H9 (cell line): ENCODE measurements around the gene MKNK2. TPM values are rescaled to one million over a fixed set of nuclear protein-coding genes. Genes with fewer than 3 reads are reported as not detected.

ENCODE experiments used
- DNase-seq: peaks from one replicate; pipeline ENCODE4 v3.0.0-alpha.2; 2017
- H2AFZ ChIP-seq: one replicate; pipeline ENCODE4 v1.6.1; 2013; ENCODE audit warnings: mild to moderate bottlenecking, low read length, control low read depth, moderate library complexity
- H2AK5ac ChIP-seq: 2 replicates; pipeline ENCODE4 v1.6.1; 2013; ENCODE audit warnings: low read length, control low read depth, mixed read lengths; ENCODE audit not compliant: insufficient read length
- H2BK120ac ChIP-seq: one replicate; pipeline ENCODE4 v1.6.1; 2013; ENCODE audit warnings: low read depth, mild to moderate bottlenecking, low read length, control low read depth, inconsistent platforms; ENCODE audit not compliant: poor library complexity, severe bottlenecking
- H2BK12ac ChIP-seq: 2 replicates; pipeline ENCODE4 v1.6.1; 2013; ENCODE audit warnings: low read length, control low read depth, mixed read lengths, low read depth; ENCODE audit not compliant: insufficient read length
- H2BK15ac ChIP-seq: 2 replicates; pipeline ENCODE4 v1.6.1; 2013; ENCODE audit warnings: low read depth, low read length, control low read depth
- H2BK20ac ChIP-seq: one replicate; pipeline ENCODE4 v1.6.1; 2013; ENCODE audit warnings: low read depth, mild to moderate bottlenecking, low read length, control low read depth, inconsistent platforms; ENCODE audit not compliant: poor library complexity, severe bottlenecking
- H2BK5ac ChIP-seq: 2 replicates; pipeline ENCODE4 v1.6.1; 2013; ENCODE audit warnings: low read length, control low read depth, mixed read lengths; ENCODE audit not compliant: insufficient read length
- H3K14ac ChIP-seq: 2 replicates; pipeline ENCODE4 v1.6.1; 2013; ENCODE audit warnings: low read length, control low read depth; ENCODE audit not compliant: insufficient read depth
- H3K18ac ChIP-seq: 2 replicates; pipeline ENCODE4 v1.6.1; 2013; ENCODE audit warnings: low read depth, mild to moderate bottlenecking, mixed read lengths, low read length, control low read depth; ENCODE audit not compliant: insufficient read length
- H3K23ac ChIP-seq: 2 replicates; pipeline ENCODE4 v1.6.1; 2013; ENCODE audit warnings: low read length, control low read depth, mixed read lengths, low read depth; ENCODE audit not compliant: insufficient read length
- H3K23me2 ChIP-seq: 2 replicates; pipeline ENCODE4 v1.6.1; 2013; ENCODE audit warnings: low read depth, mild to moderate bottlenecking, mixed read lengths, low read length, control low read depth; ENCODE audit not compliant: insufficient read length, poor library complexity, severe bottlenecking
- H3K27ac ChIP-seq: 2 replicates; pipeline ENCODE4 v1.5.1; 2013; ENCODE audit warnings: low read length, control low read depth, mixed read lengths, low read depth; ENCODE audit not compliant: insufficient read length
- H3K27me3 ChIP-seq: 2 replicates; pipeline ENCODE4 v1.6.1; 2013; ENCODE audit warnings: low read length, control low read depth, inconsistent platforms; ENCODE audit not compliant: insufficient read depth
- H3K4ac ChIP-seq: 2 replicates; pipeline ENCODE4 v1.6.1; 2013; ENCODE audit warnings: low read depth, mild to moderate bottlenecking, control low read depth, inconsistent platforms, low read length, moderate library complexity
- H3K4me1 ChIP-seq: 2 replicates; pipeline ENCODE4 v1.6.1; 2013; ENCODE audit warnings: low read length, control low read depth, inconsistent platforms; ENCODE audit not compliant: insufficient read depth
- H3K4me2 ChIP-seq: 2 replicates; pipeline ENCODE4 v1.6.1; 2013; ENCODE audit warnings: low read length, control low read depth, mixed read lengths; ENCODE audit not compliant: insufficient read length, insufficient read depth
- H3K56ac ChIP-seq: 2 replicates; pipeline ENCODE4 v1.6.1; 2013; ENCODE audit warnings: low read depth, mild to moderate bottlenecking, mixed read lengths, low read length, control low read depth; ENCODE audit not compliant: insufficient read length
- H3K79me1 ChIP-seq: 2 replicates; pipeline ENCODE4 v1.6.1; 2013; ENCODE audit warnings: low read depth, mild to moderate bottlenecking, moderate library complexity, low read length, control low read depth, inconsistent platforms; ENCODE audit not compliant: insufficient read depth, poor library complexity, severe bottlenecking
- H3K79me2 ChIP-seq: 2 replicates; pipeline ENCODE4 v1.6.1; 2013; ENCODE audit warnings: low read length, control low read depth, inconsistent platforms; ENCODE audit not compliant: insufficient read depth
- H3K9ac ChIP-seq: 2 replicates; pipeline ENCODE4 v1.6.1; 2013; ENCODE audit warnings: low read length, control low read depth, mixed read lengths; ENCODE audit not compliant: insufficient read length; ENCODE audit errors: extremely low read depth
- H3K9me3 ChIP-seq: one replicate; pipeline ENCODE4 v1.6.1; 2013; ENCODE audit warnings: low read depth, low read length, inconsistent platforms; ENCODE audit not compliant: control insufficient read depth
- H3T11ph ChIP-seq: one replicate; pipeline ENCODE4 v1.6.1; 2013; ENCODE audit warnings: mild to moderate bottlenecking, low read length, control low read depth, inconsistent platforms
- H4K20me1 ChIP-seq: one replicate; pipeline ENCODE4 v1.6.1; 2013; ENCODE audit not compliant: control insufficient read depth, insufficient read length, insufficient read depth
- H4K5ac ChIP-seq: 2 replicates; pipeline ENCODE4 v1.6.1; 2013; ENCODE audit warnings: low read depth, mild to moderate bottlenecking, mixed read lengths, low read length, control low read depth; ENCODE audit not compliant: insufficient read length
- H4K8ac ChIP-seq: replicated peaks from 2 replicates; pipeline ENCODE4 v1.6.1; 2013; ENCODE audit warnings: low read length, control low read depth, mixed read lengths, low read depth; ENCODE audit not compliant: insufficient read length
- H4K91ac ChIP-seq: 2 replicates; pipeline ENCODE4 v1.6.1; 2013; ENCODE audit warnings: low read depth, mild to moderate bottlenecking, moderate library complexity, mixed read lengths, low read length, control low read depth; ENCODE audit not compliant: insufficient read length
- H3K27ac Mint-ChIP-seq, 3 experiments: 2 replicates in 2 of 3; 3 replicates in 1 of 3; pipeline ENCODE4 v1.8.0; 2020 to 2021; ENCODE audit warnings: mixed read lengths in 3 of 3, mild to moderate bottlenecking in 1 of 3, moderate library complexity in 1 of 3
- H3K27me3 Mint-ChIP-seq: 2 replicates; pipeline ENCODE4 v1.8.0; 2021; ENCODE audit warnings: low read depth, mild to moderate bottlenecking, moderate library complexity, mixed read lengths
- H3K36me3 Mint-ChIP-seq, 3 experiments: 2 replicates in 2 of 3; 3 replicates in 1 of 3; pipeline ENCODE4 v1.8.0; 2020 to 2021; ENCODE audit warnings: low read depth in 3 of 3, mixed read lengths in 3 of 3; ENCODE audit not compliant: insufficient read depth in 1 of 3
- H3K4me1 Mint-ChIP-seq, 2 experiments: 2 replicates each; pipeline ENCODE4 v1.8.0; 2020; ENCODE audit warnings: mixed read lengths in 2 of 2
- H3K4me3 Mint-ChIP-seq, 2 experiments: 2 replicates in 1 of 2; 3 replicates in 1 of 2; pipeline ENCODE4 v1.8.0; 2020 to 2021; ENCODE audit warnings: mild to moderate bottlenecking in 2 of 2, mixed read lengths in 2 of 2, moderate library complexity in 1 of 2
- H3K9me3 Mint-ChIP-seq, 2 experiments: 2 replicates in 1 of 2; 3 replicates in 1 of 2; pipeline ENCODE4 v1.8.0; 2020; ENCODE audit warnings: mild to moderate bottlenecking in 2 of 2, mixed read lengths in 2 of 2, moderate library complexity in 1 of 2
- CTCF ChIP-seq: fragments of 200-600 bp; sonication (generic); conservative IDR thresholded peaks from 3 replicates; pipeline ENCODE4 v1.8.0; 2021; ENCODE audit warnings: antibody characterized with exemption, mild to moderate bottlenecking
- WGBS: extraction: QIAGEN DNeasy Blood & Tissue Kit; methylation state at CpG from one replicate; pipeline ENCODE4 v1.1.7; 2013; ENCODE audit warnings: missing lambda C conversion rate, low lambda C conversion rate, mixed read lengths; ENCODE audit not compliant: insufficient read length; ENCODE audit errors: extremely low coverage; 5-methylcytosine and 5-hydroxymethylcytosine counted together
- total RNA-seq: library from RNA; stranded (reverse); gene quantifications from 2 replicates; pipeline ENCODE4 v1.2.1, GENCODE V29; 2021

The MKNK2 gene
- total RNA-seq, 1 experiment from 2014 or later = 153 TPM

GRCh38 chr19:2077833-2078619, 27.0 kb upstream of the MKNK2 start:
- Histone ChIP-seq H2BK15ac (no peak overlapping the region), H3K4me1 (no peaks in the 10 kb centered on the region), H3T11ph (no peak overlapping the region), H4K8ac (no peak overlapping the region), H2BK5ac (no peak overlapping the region), H3K4ac (no peak overlapping the region), H3K9ac (no peak overlapping the region), H3K27ac (no peak overlapping the region), H2BK20ac (no peak overlapping the region), H3K79me1 (no peaks in the 10 kb centered on the region), H2AFZ (no peak overlapping the region), H4K20me1 (no peaks in the 10 kb centered on the region), H2BK12ac (no peak overlapping the region), H3K14ac (no peak overlapping the region), H4K91ac (no peak overlapping the region), H3K23ac (no peak overlapping the region), H4K5ac (no peak overlapping the region), H2AK5ac (no peak overlapping the region), H3K4me2 (no peak overlapping the region), H3K79me2 (no peaks in the 10 kb centered on the region), H3K27me3 (no peaks in the 10 kb centered on the region), H3K23me2 (no peaks in the 10 kb centered on the region), H3K18ac (no peak overlapping the region), H3K56ac (no peak overlapping the region), H2BK120ac (no peak overlapping the region), H3K9me3 (no peaks in the 10 kb centered on the region)
- no peak overlapping the region for H3K4me3 Mint-ChIP-seq
- H3K36me3 Mint-ChIP-seq = peaks cover 0 to 15% (median 7%) of the 10 kb centered on the region in 3 experiments; a peak in 4 of 7 replicates
- no peak for TF ChIP-seq CTCF
- no peaks in the 10 kb centered on the region for H3K9me3 Mint-ChIP-seq
- H3K27ac Mint-ChIP-seq = no peak overlapping the region
- no peaks in the 10 kb centered on the region for H3K4me1 Mint-ChIP-seq
- no peak for DNase-seq
- no peaks in the 10 kb centered on the region for H3K27me3 Mint-ChIP-seq
- no CpG with 5 or more reads among the region's 44 CpGs for WGBS
